ENCODE results near the gene CSTPP1. TPM values are rescaled to one million over a fixed set of nuclear protein-coding genes. Genes with fewer than 3 reads are reported as not detected.

CSTPP1 gene
- polyA plus RNA-seq, 1 donor (not counting 4 experiments of a cell fraction or from before 2014, with no cell fraction given) = 20.0 TPM

GRCh38 chr11:47181271-47181670 lies 244.7 kb downstream of the CSTPP1 start:
- FAIRE-seq = no peak
- H3K9me1 ChIP-seq (ENCODE audit: control insufficient read depth, extremely low read depth, insufficient read depth, low read length) = peaks cover 2% of the 10 kb centered on the region
- H3K4me1 ChIP-seq (ENCODE audit: control insufficient read depth, extremely low read depth, insufficient read depth, low read length) = peaks cover 17% of the 10 kb centered on the region
- H3K36me3 ChIP-seq (ENCODE audit: control insufficient read depth in 2 of 2, extremely low read depth in 1 of 2, insufficient read depth in 2 of 2, low read length in 2 of 2) = peaks cover 25 to 27% of the 10 kb centered on the region in 2 experiments
- peaks cover 41% of the 10 kb centered on the region for H3K79me2 ChIP-seq (ENCODE audit: control insufficient read depth, insufficient read depth, low read length)
- H3K4me3 ChIP-seq (ENCODE audit: control insufficient read depth in 2 of 3, extremely low read depth in 1 of 3, insufficient read depth in 2 of 3, low read depth in 1 of 3, low read length in 3 of 3) = no peak overlapping the region
- H3K4me2 ChIP-seq (ENCODE audit: control insufficient read depth, extremely low read depth, insufficient read depth, low read depth, low read length) = no peak overlapping the region
- no peak for DNase-seq (ENCODE audit: low read depth, low spot score)
- no peak overlapping the region for H3K9ac ChIP-seq (ENCODE audit: control insufficient read depth, extremely low read depth, insufficient read depth, low read length)
- H2AFZ ChIP-seq (ENCODE audit: control insufficient read depth, low read length) = no peak overlapping the region
- no peaks in the 10 kb centered on the region for H3K9me3 ChIP-seq (ENCODE audit: control insufficient read depth, low read depth, low read length)
- no peak overlapping the region for H3K27ac ChIP-seq (ENCODE audit: control insufficient read depth, insufficient read depth, low read length)
- TF ChIP-seq CTCF (optimal IDR thresholded peaks at IDR 0.05 in 1 of 3, IDR thresholded peaks at IDR 0.05 in 1 of 3, conservative IDR thresholded peaks at IDR 0.05 in 1 of 3; ENCODE audit: extremely low read depth in 1 of 3, insufficient read depth in 2 of 3, low read length in 3 of 3) (no peak), EZH2 (IDR thresholded peaks at IDR 0.05; ENCODE audit: low read length) (no peak)
- dilution Hi-C loops (cut with MboI; ENCODE audit: extremely low pct_ligation_motif_present, low sequenced_read_pairs) = no loop called here
- no peaks in the 10 kb centered on the region for H3K27me3 ChIP-seq (ENCODE audit: control insufficient read depth, extremely low read depth, insufficient read depth, low read length)
- no peaks in the 10 kb centered on the region for H4K20me1 ChIP-seq (ENCODE audit: control insufficient read depth, extremely low read depth, insufficient read depth, low read length)

- H3K4me3 ChIP-seq (ENCODE audit: control insufficient read depth in 2 of 3, extremely low read depth in 1 of 3, insufficient read depth in 2 of 3, low read depth in 1 of 3, low read length in 3 of 3) = no peak overlapping the region
- peaks cover 20% of the 10 kb centered on the region for H3K4me1 ChIP-seq (ENCODE audit: control insufficient read depth, extremely low read depth, insufficient read depth, low read length)
- no peak overlapping the region for H2AFZ ChIP-seq (ENCODE audit: control insufficient read depth, low read length)
- peaks cover 25 to 27% of the 10 kb centered on the region in 2 experiments for H3K36me3 ChIP-seq (ENCODE audit: control insufficient read depth in 2 of 2, extremely low read depth in 1 of 2, insufficient read depth in 2 of 2, low read length in 2 of 2)
- H4K20me1 ChIP-seq (ENCODE audit: control insufficient read depth, extremely low read depth, insufficient read depth, low read length) = no peaks in the 10 kb centered on the region
- FAIRE-seq = no peak
- H3K9me3 ChIP-seq (ENCODE audit: control insufficient read depth, low read depth, low read length) = no peaks in the 10 kb centered on the region
- no peak for DNase-seq (ENCODE audit: low read depth, low spot score)
- H3K27me3 ChIP-seq (ENCODE audit: control insufficient read depth, extremely low read depth, insufficient read depth, low read length) = no peaks in the 10 kb centered on the region
- no peak overlapping the region for H3K4me2 ChIP-seq (ENCODE audit: control insufficient read depth, extremely low read depth, insufficient read depth, low read depth, low read length)
- dilution Hi-C loops (cut with MboI; ENCODE audit: extremely low pct_ligation_motif_present, low sequenced_read_pairs) = no loop called here
- no peak overlapping the region for H3K9ac ChIP-seq (ENCODE audit: control insufficient read depth, extremely low read depth, insufficient read depth, low read length)
- peaks cover 2% of the 10 kb centered on the region for H3K9me1 ChIP-seq (ENCODE audit: control insufficient read depth, extremely low read depth, insufficient read depth, low read length)
- peaks cover 37% of the 10 kb centered on the region for H3K79me2 ChIP-seq (ENCODE audit: control insufficient read depth, insufficient read depth, low read length)
- H3K27ac ChIP-seq (ENCODE audit: control insufficient read depth, insufficient read depth, low read length) = no peak overlapping the region
- no peak for TF ChIP-seq CTCF (optimal IDR thresholded peaks at IDR 0.05 in 1 of 3, IDR thresholded peaks at IDR 0.05 in 1 of 3, conservative IDR thresholded peaks at IDR 0.05 in 1 of 3; ENCODE audit: extremely low read depth in 1 of 3, insufficient read depth in 2 of 3, low read length in 3 of 3)
- TF ChIP-seq EZH2 (IDR thresholded peaks at IDR 0.05; ENCODE audit: low read length) = no peak
Observed at GRCh38 chr11:47182380-47182779, 245.8 kb downstream of the CSTPP1 start.
